ENCODE measurements around the gene TSC2.

Gene TSC2

DNA sequence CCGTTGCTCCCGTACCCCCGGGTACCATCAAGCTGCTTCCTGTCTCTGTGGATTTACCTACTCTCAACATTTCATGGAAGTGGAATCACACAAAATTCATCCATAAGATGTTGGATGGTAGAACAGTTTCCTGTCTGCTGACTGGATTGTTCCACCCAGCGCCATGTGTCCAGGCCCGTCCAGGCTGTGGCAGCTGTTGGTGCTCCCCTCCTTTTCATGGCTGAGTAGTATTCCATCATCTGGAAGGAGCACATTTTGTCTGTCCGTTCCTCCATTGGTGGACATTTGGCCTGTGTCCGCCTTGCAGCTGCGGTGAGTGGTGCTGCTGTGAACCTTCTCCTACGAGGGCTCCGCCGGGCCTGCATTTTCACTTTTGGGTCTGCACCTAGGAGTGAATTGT lies 18.4 kb downstream of the TSC2 start:
- TF ChIP-seq POLR2A (IDR thresholded peaks at IDR 0.05; ENCODE audit: low read depth, low read length) (no peak), TAF1 (IDR thresholded peaks at IDR 0.05; ENCODE audit: borderline replicate concordance, low read depth, low read length) (no peak), POLR2AphosphoS5 (IDR thresholded peaks at IDR 0.05; ENCODE audit: low read depth, low read length) (no peak)
- FAIRE-seq (no peak), DNase-seq (ENCODE audit: insufficient read length) (no peak)

DNA sequence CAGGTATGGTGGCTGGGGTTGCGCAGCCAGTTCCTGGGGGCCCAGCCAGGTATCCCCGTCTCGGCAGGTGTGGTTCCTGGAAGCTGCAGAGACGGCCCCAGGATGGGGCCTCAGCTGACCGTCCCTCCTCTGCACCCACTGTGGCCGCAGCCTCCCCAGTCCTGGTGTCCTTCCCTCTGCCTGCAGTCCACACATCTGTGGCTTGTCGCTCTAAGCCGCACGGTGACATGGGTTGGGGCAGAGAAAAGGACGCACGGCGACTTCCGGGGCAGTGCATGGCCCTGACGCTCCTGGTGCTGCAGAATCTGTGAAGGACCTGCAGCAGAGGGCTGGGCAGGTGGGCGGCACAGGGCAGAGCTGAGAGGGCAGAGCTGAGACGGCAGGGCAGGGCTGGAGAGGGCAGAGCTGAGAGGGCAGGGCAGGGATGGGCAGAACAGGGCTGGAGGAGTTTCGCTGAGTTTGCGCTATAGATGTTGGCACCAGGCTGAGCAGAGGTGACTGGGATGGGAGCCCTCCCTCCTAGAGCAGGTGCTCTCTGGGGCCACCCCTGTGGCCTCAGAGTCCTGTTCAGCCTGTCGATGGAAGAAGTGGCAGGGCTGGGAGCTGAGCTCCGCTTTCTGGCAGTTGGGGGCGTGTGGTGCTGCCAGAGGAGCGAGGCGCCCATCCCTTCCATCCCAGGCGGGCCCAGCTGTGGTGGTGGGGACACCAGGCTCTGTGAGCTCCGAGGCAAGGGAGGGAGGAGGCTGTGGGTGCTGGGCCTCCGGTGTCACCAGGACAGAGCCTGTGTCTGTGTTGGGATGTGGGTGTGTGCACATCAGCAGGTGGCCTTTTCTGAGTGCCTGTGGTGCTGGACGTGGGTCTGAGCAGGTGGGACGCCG lies 23.0 kb downstream of the TSC2 start:
- TF ChIP-seq TAF1 (IDR thresholded peaks at IDR 0.05; ENCODE audit: borderline replicate concordance, low read depth, low read length) (no peak), POLR2AphosphoS5 (IDR thresholded peaks at IDR 0.05; ENCODE audit: low read depth, low read length) (no peak), POLR2A (IDR thresholded peaks at IDR 0.05; ENCODE audit: low read depth, low read length) (no peak)
- DNase-seq (ENCODE audit: insufficient read length) (no peak), FAIRE-seq (no peak)

DNA sequence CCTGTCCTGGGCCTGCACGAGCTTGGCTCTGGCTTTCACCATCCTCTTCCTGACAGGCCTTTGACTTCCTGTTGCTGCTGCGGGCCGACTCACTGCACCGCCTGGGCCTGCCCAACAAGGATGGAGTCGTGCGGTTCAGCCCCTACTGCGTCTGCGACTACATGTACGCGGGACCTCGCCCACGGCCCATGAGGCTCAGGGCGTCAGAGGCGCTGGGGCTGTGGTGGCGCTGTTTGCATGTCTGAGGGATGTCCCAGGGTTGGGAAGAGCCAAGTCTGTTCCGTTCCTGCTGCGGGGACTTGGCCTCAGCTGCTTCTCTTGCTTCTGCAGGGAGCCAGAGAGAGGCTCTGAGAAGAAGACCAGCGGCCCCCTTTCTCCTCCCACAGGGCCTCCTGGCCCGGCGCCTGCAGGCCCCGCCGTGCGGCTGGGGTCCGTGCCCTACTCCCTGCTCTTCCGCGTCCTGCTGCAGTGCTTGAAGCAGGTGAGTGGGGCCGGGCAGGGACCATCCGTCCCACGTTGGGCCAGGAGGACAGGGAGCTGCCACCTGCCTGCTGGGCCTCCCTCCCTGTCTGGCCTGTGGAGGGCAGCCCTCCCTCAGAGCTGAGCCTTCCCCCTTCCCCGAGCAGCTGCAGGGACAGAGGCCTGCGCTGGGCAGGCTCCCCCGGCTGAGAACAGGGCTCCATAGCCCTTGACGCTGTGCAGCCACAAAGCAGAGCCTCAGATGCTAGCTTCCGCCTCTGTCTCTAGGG lies 23.8 kb downstream of the TSC2 start:
- TF ChIP-seq POLR2AphosphoS5 (IDR thresholded peaks at IDR 0.05; ENCODE audit: low read depth, low read length) (no peak), TAF1 (IDR thresholded peaks at IDR 0.05; ENCODE audit: borderline replicate concordance, low read depth, low read length) (no peak), POLR2A (IDR thresholded peaks at IDR 0.05; ENCODE audit: low read depth, low read length) (no peak)
- DNase-seq (ENCODE audit: insufficient read length) (no peak), FAIRE-seq (no peak)

DNA sequence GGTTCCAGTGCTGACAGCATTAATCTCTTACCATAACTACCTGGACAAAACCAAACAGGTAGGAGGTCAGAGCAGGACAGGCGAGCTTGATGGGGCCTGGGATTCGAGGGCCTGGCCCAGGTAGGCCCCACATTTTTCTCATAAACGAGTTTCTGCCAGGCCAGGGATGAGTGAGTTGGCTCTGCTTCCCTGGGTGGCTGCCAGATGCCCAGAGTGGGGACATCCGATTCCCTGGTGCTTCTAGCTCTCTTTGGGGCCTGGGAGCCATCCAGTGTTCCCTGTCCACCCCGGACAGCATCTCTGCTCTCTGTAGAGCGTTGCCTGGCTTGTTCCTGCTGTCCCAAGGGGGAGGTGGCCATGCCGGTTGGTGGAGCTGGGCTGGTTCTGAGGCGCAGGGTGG lies 25.1 kb downstream of the TSC2 start:
- FAIRE-seq, result no peak
- no peak for DNase-seq (ENCODE audit: insufficient read length)
- TF ChIP-seq TAF1 (IDR thresholded peaks at IDR 0.05; ENCODE audit: borderline replicate concordance, low read depth, low read length) (no peak), POLR2A (IDR thresholded peaks at IDR 0.05; ENCODE audit: low read depth, low read length) (no peak), POLR2AphosphoS5 (IDR thresholded peaks at IDR 0.05; ENCODE audit: low read depth, low read length) (no peak)

DNA sequence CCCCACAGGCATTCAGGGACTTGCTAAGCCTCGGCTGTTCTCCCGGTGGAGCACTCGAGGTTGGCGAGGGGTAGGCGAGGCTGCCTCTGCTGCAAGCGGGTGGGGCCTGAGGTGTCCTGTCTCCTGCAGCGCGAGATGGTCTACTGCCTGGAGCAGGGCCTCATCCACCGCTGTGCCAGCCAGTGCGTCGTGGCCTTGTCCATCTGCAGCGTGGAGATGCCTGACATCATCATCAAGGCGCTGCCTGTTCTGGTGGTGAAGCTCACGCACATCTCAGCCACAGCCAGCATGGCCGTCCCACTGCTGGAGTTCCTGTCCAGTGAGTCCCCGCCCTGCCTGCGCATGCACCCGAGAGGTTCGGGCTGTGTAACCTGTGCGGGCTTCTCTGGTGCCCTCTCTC lies 26.3 kb downstream of the TSC2 start:
- FAIRE-seq (no peak), DNase-seq (ENCODE audit: insufficient read length) (no peak)
- TF ChIP-seq POLR2AphosphoS5 (IDR thresholded peaks at IDR 0.05; ENCODE audit: low read depth, low read length), result no peak
- TF ChIP-seq POLR2A (IDR thresholded peaks at IDR 0.05; ENCODE audit: low read depth, low read length), result no peak
- TF ChIP-seq TAF1 (IDR thresholded peaks at IDR 0.05; ENCODE audit: borderline replicate concordance, low read depth, low read length), result no peak

DNA sequence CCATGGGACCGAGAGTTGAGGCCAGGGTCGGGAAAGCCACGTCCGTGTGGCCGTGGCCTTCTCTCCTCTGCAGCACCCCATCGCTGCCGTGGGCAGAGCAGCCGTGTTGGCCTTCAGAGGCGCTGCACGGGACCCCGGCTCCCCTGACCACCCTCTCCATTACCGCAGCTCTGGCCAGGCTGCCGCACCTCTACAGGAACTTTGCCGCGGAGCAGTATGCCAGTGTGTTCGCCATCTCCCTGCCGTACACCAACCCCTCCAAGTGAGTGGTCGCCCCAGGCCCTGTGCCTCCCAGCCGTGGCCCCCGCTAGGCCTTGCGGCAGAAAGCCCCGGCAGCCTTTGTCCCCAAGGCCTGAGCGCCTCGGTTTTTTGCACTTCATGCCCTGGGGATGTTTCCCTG lies 27.8 kb downstream of the TSC2 start:
- no peak for DNase-seq (ENCODE audit: insufficient read length)
- FAIRE-seq, result no peak
- no peak for TF ChIP-seq POLR2A (IDR thresholded peaks at IDR 0.05; ENCODE audit: low read depth, low read length)
- TF ChIP-seq POLR2AphosphoS5 (IDR thresholded peaks at IDR 0.05; ENCODE audit: low read depth, low read length), result no peak
- TF ChIP-seq TAF1 (IDR thresholded peaks at IDR 0.05; ENCODE audit: borderline replicate concordance, low read depth, low read length), result no peak

DNA sequence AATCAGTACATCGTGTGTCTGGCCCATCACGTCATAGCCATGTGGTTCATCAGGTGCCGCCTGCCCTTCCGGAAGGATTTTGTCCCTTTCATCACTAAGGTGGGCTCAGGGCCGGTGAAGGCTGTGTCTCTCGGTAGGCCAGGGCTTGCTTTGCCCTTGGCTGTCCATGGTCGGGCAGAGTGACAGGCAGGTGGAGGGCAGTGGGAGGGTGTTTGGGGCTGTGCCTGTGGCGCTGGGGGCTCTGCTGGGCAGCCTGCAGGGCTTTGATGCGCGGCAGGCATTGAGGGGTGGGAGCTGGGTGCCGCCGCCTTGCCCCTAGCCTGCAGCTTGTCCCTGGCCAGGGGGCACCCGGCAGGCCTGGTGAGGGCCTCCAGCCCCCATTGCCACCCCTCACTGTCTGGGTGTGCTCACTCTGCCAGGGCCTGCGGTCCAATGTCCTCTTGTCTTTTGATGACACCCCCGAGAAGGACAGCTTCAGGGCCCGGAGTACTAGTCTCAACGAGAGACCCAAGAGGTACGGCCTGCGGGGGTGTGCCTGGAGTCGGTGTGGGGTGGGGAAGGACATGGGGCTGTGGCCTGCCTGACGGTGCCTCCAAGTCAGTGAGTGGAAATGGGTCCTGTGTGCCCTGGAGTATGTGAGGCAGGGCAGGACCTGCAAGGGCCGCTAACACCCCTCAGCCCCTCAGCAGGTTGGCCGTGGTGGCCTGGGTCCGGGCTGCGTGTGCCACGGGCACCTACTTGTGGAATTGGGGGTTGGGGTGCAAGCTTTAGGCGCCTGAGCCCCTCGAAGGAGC lies 28.5 kb downstream of the TSC2 start:
- no peak for FAIRE-seq
- TF ChIP-seq TAF1 (IDR thresholded peaks at IDR 0.05; ENCODE audit: borderline replicate concordance, low read depth, low read length) (no peak), POLR2A (IDR thresholded peaks at IDR 0.05; ENCODE audit: low read depth, low read length) (no peak), POLR2AphosphoS5 (IDR thresholded peaks at IDR 0.05; ENCODE audit: low read depth, low read length) (no peak)
- no peak for DNase-seq (ENCODE audit: insufficient read length)

DNA sequence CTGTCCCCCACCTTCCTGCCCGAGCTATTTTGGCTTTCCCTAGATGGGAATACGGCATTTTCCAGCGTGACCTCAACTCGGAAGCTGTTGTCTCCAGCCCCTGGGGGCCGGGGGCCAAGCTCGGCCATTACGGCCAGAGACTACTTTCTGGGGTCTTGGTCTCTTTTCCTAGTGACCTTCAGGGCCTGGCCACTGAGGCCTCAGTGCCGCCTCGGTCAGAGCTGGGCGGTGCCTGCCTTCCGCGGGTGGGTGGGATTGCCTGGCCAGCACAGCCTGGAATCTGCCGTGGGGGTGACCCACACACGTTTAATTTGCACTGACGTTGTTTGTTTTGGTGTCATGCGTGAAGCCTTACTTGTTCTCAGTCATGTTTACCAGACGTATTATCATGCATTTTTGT lies 29.2 kb downstream of the TSC2 start:
- DNase-seq (ENCODE audit: insufficient read length) (no peak), FAIRE-seq (no peak)
- TF ChIP-seq POLR2A (IDR thresholded peaks at IDR 0.05; ENCODE audit: low read depth, low read length) (no peak), TAF1 (IDR thresholded peaks at IDR 0.05; ENCODE audit: borderline replicate concordance, low read depth, low read length) (no peak), POLR2AphosphoS5 (IDR thresholded peaks at IDR 0.05; ENCODE audit: low read depth, low read length) (no peak)

DNA sequence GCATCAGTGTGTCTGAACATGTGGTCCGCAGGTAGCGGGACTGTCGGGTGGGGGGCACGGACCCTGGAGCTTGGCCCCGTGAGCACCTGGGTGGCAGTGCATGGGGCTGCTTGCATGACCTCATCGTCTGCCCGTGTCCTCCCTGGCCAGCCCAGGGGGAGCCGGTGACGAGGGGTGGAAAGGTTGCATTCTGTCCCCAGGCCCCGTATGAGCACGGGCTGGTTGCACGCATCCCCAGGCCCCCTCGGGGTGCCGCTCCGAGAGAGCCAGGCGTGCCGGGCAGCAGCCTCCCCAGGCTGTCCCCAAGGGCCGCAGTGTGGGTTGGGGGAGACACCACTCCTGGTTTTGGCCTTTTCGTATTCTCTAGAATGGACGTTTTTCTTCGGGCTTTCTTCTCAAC lies 29.9 kb downstream of the TSC2 start:
- FAIRE-seq (no peak), DNase-seq (ENCODE audit: insufficient read length) (no peak)
- no peak for TF ChIP-seq POLR2A (IDR thresholded peaks at IDR 0.05; ENCODE audit: low read depth, low read length)

DNA sequence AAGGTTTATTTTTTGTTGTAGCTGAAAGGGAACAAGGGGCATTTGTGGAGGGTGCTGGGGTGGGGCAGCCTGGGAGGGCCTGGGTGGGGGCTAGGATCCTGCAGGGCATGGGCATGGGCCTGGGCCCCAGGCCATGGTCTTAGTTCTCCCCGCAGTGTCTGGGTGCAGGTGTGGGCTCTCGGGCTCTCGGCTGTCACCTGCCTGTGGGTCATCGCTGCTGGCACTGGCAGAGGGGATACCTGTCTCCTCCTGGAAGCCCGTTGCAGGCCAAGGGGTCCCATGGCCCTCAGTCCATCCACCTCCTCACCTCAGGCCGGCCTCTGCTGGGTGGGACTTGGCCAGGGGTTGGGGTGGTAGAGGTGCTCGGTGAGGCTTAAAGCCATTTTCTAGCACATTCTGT lies 30.3 kb downstream of the TSC2 start:
- no peak for TF ChIP-seq POLR2AphosphoS5 (IDR thresholded peaks at IDR 0.05; ENCODE audit: low read depth, low read length)
- DNase-seq (ENCODE audit: insufficient read length), result no peak
- FAIRE-seq, result no peak

DNA sequence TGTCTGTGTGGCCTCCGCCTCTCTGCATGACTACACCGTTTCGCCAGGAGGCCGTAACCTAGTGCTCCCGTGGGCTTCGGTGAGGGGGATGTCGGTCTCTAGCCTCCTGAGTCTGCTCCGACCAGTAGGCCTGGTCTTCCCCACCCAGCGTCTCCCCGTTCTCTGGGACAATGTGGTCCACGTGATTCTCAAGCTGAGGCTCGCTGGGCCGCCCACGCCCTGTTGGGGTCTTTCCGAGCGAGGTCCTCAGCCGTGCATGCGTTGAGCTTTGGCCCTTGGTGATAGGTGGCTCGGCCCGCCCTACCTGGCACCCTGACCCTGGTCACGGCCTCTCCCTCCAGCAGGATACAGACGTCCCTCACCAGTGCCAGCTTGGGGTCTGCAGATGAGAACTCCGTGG lies 30.9 kb downstream of the TSC2 start:
- no peak for DNase-seq (ENCODE audit: insufficient read length)
- FAIRE-seq, result no peak
- TF ChIP-seq TAF1 (IDR thresholded peaks at IDR 0.05; ENCODE audit: borderline replicate concordance, low read depth, low read length), result no peak
- TF ChIP-seq POLR2AphosphoS5 (IDR thresholded peaks at IDR 0.05; ENCODE audit: low read depth, low read length), result no peak
- no peak for TF ChIP-seq POLR2A (IDR thresholded peaks at IDR 0.05; ENCODE audit: low read depth, low read length)

All from GM12892 (cell line).